CD14-positive monocyte (primary cell): Measurements from ENCODE around the gene KDM3B. TPM values are rescaled to one million over a fixed set of nuclear protein-coding genes. Genes with fewer than 3 reads are reported as not detected.
"Not testable (repeated sequence)": the region's sequence is repeated elsewhere in the genome, so short reads cannot be mapped to it uniquely, and the experiment has no call there.

ENCODE experiments used
- DNase-seq, 3 donors: peaks; one replicate each; pipeline ENCODE4 v3.0.0-alpha.2; 2011 to 2022
- H2AFZ ChIP-seq: 2 replicates; pipeline ENCODE4 v1.6.0; 2012; ENCODE audit warnings: mild to moderate bottlenecking, low read depth, low read length, inconsistent platforms; ENCODE audit not compliant: insufficient read depth, poor library complexity, severe bottlenecking
- H3K27ac ChIP-seq, 2 donors: 1 replicate in 1 of 2; 2 replicates in 1 of 2; pipeline ENCODE4 v1.5.1; 2012 to 2013; ENCODE audit warnings: low read length in 2 of 2, control low read depth in 1 of 2, inconsistent platforms in 1 of 2, low read depth in 1 of 2, mild to moderate bottlenecking in 1 of 2
- H3K27me3 ChIP-seq, 2 donors: one replicate each; pipeline versions ENCODE4 v1.6.0 to v1.6.1; 2011 to 2013; ENCODE audit warnings: low read length in 2 of 2; ENCODE audit not compliant: control insufficient read depth in 2 of 2, insufficient read depth in 2 of 2
- H3K36me3 ChIP-seq, 2 donors: replicated peaks in 1 of 2; 1 replicate in 1 of 2; 2 replicates in 1 of 2; pipeline versions ENCODE4 v1.5.1 to v1.6.1; 2012 to 2013; ENCODE audit warnings: low read length in 2 of 2, control low read depth in 1 of 2, inconsistent platforms in 1 of 2, mild to moderate bottlenecking in 1 of 2; ENCODE audit not compliant: insufficient read depth in 2 of 2, control insufficient read depth in 1 of 2
- H3K4me1 ChIP-seq, 2 donors: 1 replicate in 1 of 2; 2 replicates in 1 of 2; pipeline versions ENCODE4 v1.5.1 to v1.6.1; 2012 to 2013; ENCODE audit warnings: low read length in 2 of 2, control low read depth in 1 of 2, inconsistent platforms in 1 of 2, mild to moderate bottlenecking in 1 of 2, moderate library complexity in 1 of 2; ENCODE audit not compliant: insufficient read depth in 2 of 2, control insufficient read depth in 1 of 2
- H3K4me2 ChIP-seq: replicated peaks from 2 replicates; pipeline ENCODE3; 2012; ENCODE audit warnings: low read length, moderate library complexity, mild to moderate bottlenecking; ENCODE audit not compliant: poor library complexity, severe bottlenecking; ENCODE audit errors: extremely low read depth
- H3K4me3 ChIP-seq, 3 experiments: fragments of 200-600 bp in 1 of 3; sonication (generic) in 1 of 3; replicated peaks in 1 of 3; 1 replicate in 2 of 3; 2 replicates in 1 of 3; pipeline ENCODE4 v1.5.1; 2011 to 2013; ENCODE audit warnings: low read length in 3 of 3, mild to moderate bottlenecking in 3 of 3, control low read depth in 2 of 3, low read depth in 2 of 3, inconsistent platforms in 1 of 3, moderate library complexity in 1 of 3
- H3K79me2 ChIP-seq: 2 replicates; pipeline ENCODE4 v1.6.0; 2012; ENCODE audit warnings: mild to moderate bottlenecking, control low read depth, inconsistent platforms, low read length, moderate library complexity; ENCODE audit not compliant: insufficient read depth
- H3K9ac ChIP-seq: 2 replicates; pipeline ENCODE4 v1.6.0; 2017; ENCODE audit warnings: low read length, mild to moderate bottlenecking; ENCODE audit not compliant: insufficient read depth, poor library complexity, severe bottlenecking
- H3K9me3 ChIP-seq, 2 donors: replicated peaks in 1 of 2; 1 replicate in 1 of 2; 2 replicates in 1 of 2; pipeline versions ENCODE4 v1.5.1 to v1.6.1; 2012 to 2013; ENCODE audit warnings: low read length in 2 of 2, control low read depth in 1 of 2; ENCODE audit not compliant: control insufficient read depth in 1 of 2, insufficient read depth in 1 of 2
- H4K20me1 ChIP-seq: 2 replicates; pipeline ENCODE4 v1.6.0; 2012; ENCODE audit warnings: mild to moderate bottlenecking, low read length, control low read depth, moderate library complexity; ENCODE audit not compliant: insufficient read depth
- H3K27ac Mint-ChIP-seq, 7 donors: one replicate each; pipeline ENCODE4 v1.8.0; 2020; ENCODE audit warnings: mild to moderate bottlenecking in 7 of 7, mixed read lengths in 7 of 7, moderate library complexity in 6 of 7, inconsistent platforms in 2 of 7
- H3K27me3 Mint-ChIP-seq, 3 donors: one replicate each; pipeline ENCODE4 v1.8.0; 2021 to 2022; ENCODE audit warnings: low read depth in 3 of 3, mild to moderate bottlenecking in 3 of 3, mixed read lengths in 3 of 3, moderate library complexity in 3 of 3, inconsistent platforms in 1 of 3
- H3K36me3 Mint-ChIP-seq, 2 donors: one replicate each; pipeline ENCODE4 v1.8.0; 2020; ENCODE audit warnings: mixed read lengths in 2 of 2, inconsistent platforms in 1 of 2, mild to moderate bottlenecking in 1 of 2
- H3K4me1 Mint-ChIP-seq: one replicate; pipeline ENCODE4 v1.8.0; 2020; ENCODE audit warnings: mild to moderate bottlenecking, mixed read lengths
- H3K4me3 Mint-ChIP-seq, 2 donors: one replicate each; pipeline ENCODE4 v1.8.0; 2020; ENCODE audit warnings: mild to moderate bottlenecking in 2 of 2, mixed read lengths in 2 of 2, moderate library complexity in 1 of 2
- H3K9me3 Mint-ChIP-seq, 7 donors: one replicate each; pipeline ENCODE4 v1.8.0; 2020 to 2022; ENCODE audit warnings: mixed read lengths in 7 of 7, mild to moderate bottlenecking in 6 of 7, moderate library complexity in 6 of 7, inconsistent platforms in 2 of 7
- WGBS: methylation state at CpG from one replicate; pipeline ENCODE4 v1.1.5; 2013; ENCODE audit warnings: missing lambda C conversion rate; ENCODE audit not compliant: insufficient coverage; 5-methylcytosine and 5-hydroxymethylcytosine counted together
- intact Hi-C, 2 donors: fragments of 100-400 bp; cut with micrococcal nuclease; formaldehyde crosslinking; loops; one replicate each; pipeline versions ENCODE4 v1.15.0 to v1.15.1; 2023
- polyA plus RNA-seq, 3 donors: library from polyadenylated mRNA; depleted of rRNA in 1 of 3; unstranded in 2 of 3; stranded (reverse) in 1 of 3; fragments of 300-500 nt in 2 of 3; fragments of >200 nt in 1 of 3; fragmentation: Illumina TruSeq in 2 of 3; gene quantifications; 1 replicate in 2 of 3; 2 replicates in 1 of 3; pipeline ENCODE4 v1.2.3, GENCODE V29; 2012 to 2021
- TF ChIP-seq, protein P1 (sequence below): fragments of 200-600 bp; IDR thresholded peaks from one replicate; pipeline ENCODE4 v1.8.0; 2022; ENCODE audit warnings: antibody characterized with exemption, mild to moderate bottlenecking

Gene KDM3B
- polyA plus RNA-seq, 3 donors, result 11.7 to 52.1 (median 17.4) TPM

DNA sequence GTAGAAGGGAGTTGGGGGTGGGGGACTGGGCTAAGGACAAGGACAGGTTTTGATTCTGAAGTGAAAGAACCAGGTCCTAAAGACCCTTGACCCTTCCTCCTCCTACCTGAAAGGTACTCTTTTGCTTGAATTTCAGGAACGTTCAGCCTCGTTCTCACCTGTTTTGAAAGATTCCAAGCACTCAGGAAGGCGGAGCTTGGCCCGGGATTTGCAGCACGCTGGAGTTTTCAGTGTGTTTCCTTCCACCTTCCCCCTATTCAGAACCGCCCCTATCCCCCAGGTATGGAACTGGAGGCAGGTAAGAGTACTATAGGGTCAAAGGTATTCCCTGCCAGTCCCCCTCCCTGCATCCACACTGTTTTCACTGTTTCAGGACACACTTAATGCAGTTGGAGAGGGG lies 119.9 kb downstream of the KDM3B start:
- Mint-ChIP-seq H3K27me3 (peaks cover 14 to 32% (median 19%) of the 10 kb centered on the region in 3 donors), H3K27ac (no peak overlapping the region), H3K36me3 (peaks cover 8 to 12% of the 10 kb centered on the region in 2 donors), H3K9me3 (peaks cover 0 to 7% (median 1%) of the 10 kb centered on the region in 7 donors), H3K4me3 (peak overlapping the region in 1 of 2 donors; percentile 51), H3K4me1 (peaks cover 12% of the 10 kb centered on the region)
- Histone ChIP-seq H3K27me3 (peaks cover 0 to 11% of the 10 kb centered on the region in 2 donors), H3K9ac (no peak overlapping the region), H3K4me3 (no peak overlapping the region), H3K79me2 (no peaks in the 10 kb centered on the region), H3K4me2 (no peak overlapping the region), H4K20me1 (peaks cover 7% of the 10 kb centered on the region), H3K9me3 (no peaks in the 10 kb centered on the region), H3K36me3 (no peaks in the 10 kb centered on the region), H3K4me1 (peaks cover 7 to 11% of the 10 kb centered on the region in 2 donors), H3K27ac (no peak overlapping the region), H2AFZ (no peak overlapping the region)
- WGBS, result 69% methylated on average over 3 of the region's 6 CpGs
- TF ChIP-seq, protein P1, sequence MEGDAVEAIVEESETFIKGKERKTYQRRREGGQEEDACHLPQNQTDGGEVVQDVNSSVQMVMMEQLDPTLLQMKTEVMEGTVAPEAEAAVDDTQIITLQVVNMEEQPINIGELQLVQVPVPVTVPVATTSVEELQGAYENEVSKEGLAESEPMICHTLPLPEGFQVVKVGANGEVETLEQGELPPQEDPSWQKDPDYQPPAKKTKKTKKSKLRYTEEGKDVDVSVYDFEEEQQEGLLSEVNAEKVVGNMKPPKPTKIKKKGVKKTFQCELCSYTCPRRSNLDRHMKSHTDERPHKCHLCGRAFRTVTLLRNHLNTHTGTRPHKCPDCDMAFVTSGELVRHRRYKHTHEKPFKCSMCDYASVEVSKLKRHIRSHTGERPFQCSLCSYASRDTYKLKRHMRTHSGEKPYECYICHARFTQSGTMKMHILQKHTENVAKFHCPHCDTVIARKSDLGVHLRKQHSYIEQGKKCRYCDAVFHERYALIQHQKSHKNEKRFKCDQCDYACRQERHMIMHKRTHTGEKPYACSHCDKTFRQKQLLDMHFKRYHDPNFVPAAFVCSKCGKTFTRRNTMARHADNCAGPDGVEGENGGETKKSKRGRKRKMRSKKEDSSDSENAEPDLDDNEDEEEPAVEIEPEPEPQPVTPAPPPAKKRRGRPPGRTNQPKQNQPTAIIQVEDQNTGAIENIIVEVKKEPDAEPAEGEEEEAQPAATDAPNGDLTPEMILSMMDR, result no peak
- DNase-seq, result no peak
- intact Hi-C loops, result no loop called here

DNA sequence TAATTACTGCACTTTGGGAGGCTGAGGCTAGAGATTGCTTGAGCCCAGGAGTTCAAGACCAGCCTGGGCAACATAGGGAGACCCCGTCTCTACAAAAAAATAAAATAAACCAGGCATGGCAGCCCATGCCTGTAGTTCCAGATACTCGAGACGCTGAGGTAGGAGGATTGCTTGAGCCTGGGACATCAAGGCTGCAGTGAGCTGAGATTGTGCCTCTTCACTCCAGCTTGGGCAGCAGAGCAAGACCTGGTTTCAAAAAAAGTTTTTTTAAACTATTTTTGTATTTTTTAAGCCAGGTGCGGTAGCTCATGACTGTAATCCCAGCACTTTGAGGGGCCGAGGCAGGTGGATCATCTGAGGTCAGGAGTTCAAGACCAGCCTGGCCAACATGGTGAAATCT lies 120.7 kb downstream of the KDM3B start:
- H3K36me3 Mint-ChIP-seq, H4K20me1 ChIP-seq, H3K9me3 Mint-ChIP-seq, H3K9ac ChIP-seq, intact Hi-C loops, H2AFZ ChIP-seq, H3K36me3 ChIP-seq, H3K27ac Mint-ChIP-seq, H3K27me3 ChIP-seq, H3K4me2 ChIP-seq, H3K4me3 ChIP-seq, H3K4me1 ChIP-seq, DNase-seq, H3K9me3 ChIP-seq, H3K27ac ChIP-seq, H3K79me2 ChIP-seq, H3K4me1 Mint-ChIP-seq: not testable (repeated sequence)
- WGBS, result 95% methylated on average over 4 of the region's 5 CpGs
- Mint-ChIP-seq H3K27me3 (peaks cover 9 to 25% (median 13%) of the 10 kb centered on the region in 3 donors), H3K4me3 (peak overlapping the region in 1 of 2 donors; percentile 21)
